ENCODE measurements around the gene CARD19.

Gene CARD19

DNA sequence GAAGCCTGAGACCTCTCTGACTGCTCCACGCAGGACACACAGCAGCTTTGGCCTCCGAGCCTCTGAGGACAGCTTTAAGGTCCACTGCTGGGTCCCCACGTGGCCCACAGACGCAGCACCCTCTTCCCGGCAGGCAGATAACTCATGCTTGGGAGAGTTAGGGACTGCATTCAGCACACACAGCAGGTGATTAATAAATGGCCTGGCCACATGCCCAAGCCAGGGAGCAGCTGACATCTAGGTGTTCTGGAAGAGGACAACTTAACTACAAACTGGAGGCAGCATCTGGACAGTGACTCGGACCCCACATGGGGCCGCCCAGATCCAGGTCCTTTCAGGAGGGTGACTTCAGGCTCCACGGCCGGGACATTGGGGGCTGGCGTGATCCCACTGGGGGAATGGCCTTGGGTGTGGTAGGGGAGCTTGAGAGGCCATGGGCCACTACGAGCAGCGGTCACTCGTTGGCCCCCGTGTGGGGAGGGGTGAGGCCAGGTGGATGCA lies 26.8 kb downstream of the CARD19 start:
- DNase-seq = no peak

DNA sequence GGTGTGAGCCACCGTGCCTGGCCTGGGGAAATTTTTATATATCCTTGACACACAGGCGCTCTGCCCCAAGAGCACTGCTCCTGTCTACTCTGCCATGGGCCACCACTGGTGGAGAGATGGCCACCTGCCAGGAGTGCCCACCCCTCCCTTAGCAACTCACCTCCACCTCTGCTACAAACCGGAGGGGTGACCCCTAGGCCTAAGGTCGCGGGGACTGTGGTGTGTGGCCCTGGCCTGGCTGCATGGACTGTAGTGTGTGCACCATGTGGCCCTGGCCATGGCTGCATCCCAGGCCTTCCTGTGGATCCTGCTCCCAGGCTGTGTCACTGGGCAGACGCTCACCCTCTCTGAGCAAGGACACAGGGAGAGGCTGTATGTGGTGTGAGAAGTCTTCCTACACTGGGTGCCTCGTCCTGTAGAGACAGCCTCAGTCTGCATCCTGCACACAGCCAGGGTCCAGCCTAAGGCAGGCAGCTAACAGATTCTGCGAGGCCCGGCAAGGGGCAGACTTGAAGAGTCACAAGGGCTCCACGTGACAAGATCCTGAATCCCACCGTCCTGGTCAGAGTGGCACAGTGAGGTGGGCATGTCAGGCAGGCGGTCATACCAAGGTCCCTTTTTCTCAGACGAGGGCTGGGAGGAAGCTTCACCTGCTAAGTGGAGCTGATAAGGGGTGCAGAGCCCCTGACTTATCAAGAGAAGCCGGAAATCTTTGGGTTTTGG lies 27.7 kb downstream of the CARD19 start:
- no peak for DNase-seq

- no peak for DNase-seq
These were observed 28.8 kb downstream of the CARD19 start for GRCh38 chr9:93124793-93125192.

- no peak for DNase-seq
These were observed 29.4 kb downstream of the CARD19 start for GRCh38 chr9:93125331-93125894.

DNA sequence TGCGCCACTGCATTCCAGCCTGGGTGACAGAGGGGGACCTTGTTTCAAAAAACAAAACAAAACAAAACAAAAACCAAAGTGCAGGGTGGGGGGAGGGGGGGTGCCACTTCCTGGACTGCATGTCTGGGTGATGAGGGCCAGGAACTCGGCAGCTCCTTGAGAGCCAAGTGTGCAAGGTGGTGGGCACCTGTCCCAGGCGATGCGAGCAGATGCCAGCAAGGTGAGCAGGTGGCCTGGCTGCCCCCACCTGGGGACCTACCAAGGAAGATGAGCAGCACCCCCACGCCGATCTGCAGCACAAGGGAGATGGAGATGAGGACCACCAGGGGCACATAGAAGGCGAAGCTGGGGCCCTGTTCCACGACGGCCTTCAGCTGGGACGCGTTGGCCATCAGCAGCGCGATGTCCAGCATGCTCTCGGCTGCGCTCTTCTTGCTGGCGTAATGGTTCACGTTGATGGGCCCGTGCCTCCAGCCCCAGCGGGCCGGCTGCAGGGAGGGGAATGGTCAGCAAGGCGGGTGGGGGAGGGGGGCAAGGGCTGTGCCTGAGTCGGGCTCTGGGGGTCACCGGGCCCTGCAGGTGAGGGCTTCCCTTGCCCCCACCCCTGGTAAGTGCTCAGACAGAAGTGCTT lies 30.2 kb downstream of the CARD19 start:
- no peak for DNase-seq

GRCh38 chr9:93126825-93127368 lies 30.9 kb downstream of the CARD19 start:
- no peak for DNase-seq

DNA sequence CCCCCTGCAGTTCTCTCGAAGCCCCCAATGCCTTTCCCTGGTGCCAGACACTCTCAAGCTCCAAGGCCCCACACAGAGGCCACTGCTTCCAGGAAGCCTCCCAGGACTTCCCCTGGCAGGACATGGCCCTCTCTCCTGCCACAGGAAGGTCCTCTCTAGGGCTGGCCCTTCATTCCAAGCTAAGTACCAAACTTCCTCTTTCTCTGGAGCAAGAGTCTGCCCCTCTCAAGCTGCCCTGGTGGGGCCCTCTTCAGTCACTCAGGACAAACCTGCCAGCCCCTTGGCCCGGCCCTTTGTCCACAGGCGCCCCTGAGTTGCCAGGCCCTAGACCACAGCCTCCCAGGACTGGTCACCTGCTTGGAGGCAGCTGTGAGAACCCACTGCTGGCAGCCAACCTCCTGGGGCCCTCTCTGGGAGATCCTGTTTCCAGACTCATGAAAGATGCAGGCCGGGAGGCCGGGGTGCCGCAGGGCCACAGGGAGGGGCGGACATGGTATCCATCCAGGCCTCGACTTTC lies 31.4 kb downstream of the CARD19 start:
- no peak for DNase-seq

DNA sequence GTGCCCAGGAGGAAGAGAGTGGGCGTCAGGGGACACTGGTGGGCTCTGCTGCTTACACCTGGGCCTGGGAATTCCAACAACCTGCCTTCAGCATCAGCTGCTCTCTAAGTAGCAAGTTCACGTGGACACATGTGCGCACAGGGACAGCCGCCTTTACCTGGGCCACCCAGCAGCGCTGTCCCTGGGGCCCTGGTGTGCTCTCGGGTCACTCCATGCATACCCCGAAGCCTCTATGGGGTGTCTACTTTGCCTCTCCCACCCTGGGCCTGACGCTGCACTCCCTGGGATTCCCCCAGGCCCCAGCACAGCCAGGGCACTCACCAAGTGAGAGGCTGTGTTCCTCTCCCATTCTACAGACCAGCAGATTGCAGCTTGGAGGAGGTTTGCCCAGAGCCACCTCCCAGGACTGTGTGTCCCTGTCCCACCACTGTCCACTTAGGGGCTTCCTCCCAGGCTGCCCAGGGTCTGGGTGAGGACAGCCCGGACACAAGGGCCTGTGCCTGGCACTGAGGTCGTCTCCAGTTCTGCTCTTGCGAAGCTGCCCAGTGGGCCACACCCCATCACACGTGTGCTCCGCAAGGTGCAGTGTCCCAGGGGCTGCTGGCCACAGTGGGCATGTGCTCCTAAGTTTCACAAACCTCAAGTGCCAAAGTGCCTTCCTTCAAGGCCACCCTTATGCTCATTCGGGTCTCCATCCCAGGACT lies 32.1 kb downstream of the CARD19 start:
- no peak for DNase-seq

- DNase-seq = no peak
These were observed 32.8 kb downstream of the CARD19 start for GRCh38 chr9:93128715-93129224.

GRCh38 chr9:93129286-93129685 lies 33.3 kb downstream of the CARD19 start:
- DNase-seq = no peak

DNA sequence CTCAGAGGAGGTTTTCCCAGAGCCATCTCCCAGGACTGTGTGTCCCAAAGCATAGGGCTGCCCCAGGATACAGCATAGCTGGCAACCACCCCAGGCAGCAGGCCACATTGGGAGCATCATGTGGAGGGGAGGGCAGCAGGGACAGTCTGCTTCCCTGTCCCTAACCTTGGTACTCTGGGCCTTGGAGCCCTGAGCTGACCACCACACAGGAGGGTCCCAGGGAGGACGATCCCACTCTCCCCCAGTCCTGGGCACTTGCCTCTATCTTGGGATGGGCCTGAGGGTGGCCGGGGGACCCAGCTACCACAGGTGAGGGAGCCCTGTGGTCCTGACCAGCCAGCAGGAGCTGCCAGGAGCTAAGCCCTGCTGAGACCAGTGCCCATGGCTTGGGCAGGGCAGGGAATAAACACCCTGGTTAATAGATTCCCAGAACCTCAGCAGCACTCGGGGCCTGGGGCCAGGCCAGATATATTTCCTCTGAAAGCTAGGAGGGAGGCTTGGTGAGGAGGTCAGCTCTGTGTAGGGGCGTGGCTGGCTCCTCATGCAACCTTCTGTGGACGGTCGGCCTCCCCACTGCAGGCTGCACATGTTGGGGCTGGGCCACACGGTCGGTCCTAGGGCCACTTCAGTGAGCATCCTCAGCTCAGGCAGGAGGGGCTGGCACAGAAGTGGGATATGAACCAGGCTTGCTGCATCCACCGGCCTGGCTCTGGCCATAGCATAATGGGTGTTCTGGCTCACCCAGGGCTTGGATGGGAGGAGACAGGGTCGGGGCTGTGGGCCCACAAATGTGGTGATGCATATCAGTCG lies 33.9 kb downstream of the CARD19 start:
- DNase-seq = no peak

DNA sequence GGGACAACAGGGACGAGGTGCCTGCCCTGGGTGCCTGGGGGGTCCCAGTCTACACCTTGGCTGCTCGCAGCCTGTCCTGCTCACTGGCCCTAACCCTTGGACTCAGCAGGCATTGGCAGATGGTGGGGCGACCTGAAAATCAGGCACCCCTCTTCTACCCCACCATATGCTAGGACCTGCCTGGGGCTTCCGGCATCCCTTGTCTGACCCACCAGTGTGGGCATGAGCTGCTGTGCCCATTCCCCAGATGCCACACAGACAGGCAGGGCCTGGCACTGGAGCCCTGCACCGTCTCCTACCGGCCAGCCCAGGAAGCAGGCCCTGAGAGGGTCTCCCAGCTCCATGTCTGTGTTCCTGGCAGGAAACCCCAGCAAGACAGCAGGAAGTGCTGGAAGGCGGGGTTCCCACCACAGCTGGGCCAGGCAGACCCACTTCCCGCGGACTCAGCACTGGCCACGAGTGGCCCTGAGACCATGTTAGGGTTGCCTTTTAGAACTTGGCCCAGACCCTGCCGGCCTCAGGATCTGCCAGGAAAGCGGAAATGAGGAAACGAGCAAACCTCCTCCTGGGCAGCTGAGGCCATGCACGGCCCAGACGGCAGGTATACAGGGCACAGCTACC lies 35.0 kb downstream of the CARD19 start:
- no peak for DNase-seq

DNA sequence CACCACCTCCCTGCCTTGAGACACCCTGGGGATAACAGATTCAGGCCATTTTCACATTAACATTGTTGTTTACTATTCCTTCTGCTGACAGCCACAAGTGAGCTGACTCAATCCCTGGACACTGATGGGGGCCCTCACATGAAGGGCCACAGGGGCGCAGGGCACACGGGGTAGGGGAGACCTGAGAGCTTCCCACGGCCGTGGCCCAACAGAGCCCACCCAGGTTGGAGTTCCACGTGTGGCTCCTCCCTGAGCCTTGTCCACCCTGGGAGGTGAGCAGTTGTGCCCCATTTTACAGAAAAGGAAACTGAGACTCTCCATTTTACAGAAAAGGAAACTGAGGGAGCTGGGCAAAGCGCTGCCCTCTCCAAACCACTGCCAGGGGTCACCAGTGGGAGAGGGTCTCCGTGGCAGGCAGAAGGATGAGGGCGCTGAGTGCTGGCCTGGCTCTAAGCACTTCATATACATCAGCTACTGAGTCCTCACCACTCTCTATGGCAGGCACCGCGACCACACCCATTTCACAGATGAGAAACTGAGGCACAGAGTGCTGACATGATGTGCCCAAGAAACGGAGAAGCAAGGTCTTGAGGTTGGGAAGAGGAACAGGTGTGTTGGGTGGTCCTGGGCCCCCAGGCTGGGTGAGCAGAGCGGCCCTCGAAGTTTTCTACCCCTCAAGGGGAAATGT lies 35.7 kb downstream of the CARD19 start:
- DNase-seq = no peak

- DNase-seq = no peak
These were observed 36.4 kb downstream of the CARD19 start for GRCh38 chr9:93132287-93132927.

GRCh38 chr9:93132946-93133680 lies 37.1 kb downstream of the CARD19 start:
- DNase-seq = no peak

- DNase-seq = no peak
These were observed 37.6 kb downstream of the CARD19 start for GRCh38 chr9:93133681-93134014.

DNA sequence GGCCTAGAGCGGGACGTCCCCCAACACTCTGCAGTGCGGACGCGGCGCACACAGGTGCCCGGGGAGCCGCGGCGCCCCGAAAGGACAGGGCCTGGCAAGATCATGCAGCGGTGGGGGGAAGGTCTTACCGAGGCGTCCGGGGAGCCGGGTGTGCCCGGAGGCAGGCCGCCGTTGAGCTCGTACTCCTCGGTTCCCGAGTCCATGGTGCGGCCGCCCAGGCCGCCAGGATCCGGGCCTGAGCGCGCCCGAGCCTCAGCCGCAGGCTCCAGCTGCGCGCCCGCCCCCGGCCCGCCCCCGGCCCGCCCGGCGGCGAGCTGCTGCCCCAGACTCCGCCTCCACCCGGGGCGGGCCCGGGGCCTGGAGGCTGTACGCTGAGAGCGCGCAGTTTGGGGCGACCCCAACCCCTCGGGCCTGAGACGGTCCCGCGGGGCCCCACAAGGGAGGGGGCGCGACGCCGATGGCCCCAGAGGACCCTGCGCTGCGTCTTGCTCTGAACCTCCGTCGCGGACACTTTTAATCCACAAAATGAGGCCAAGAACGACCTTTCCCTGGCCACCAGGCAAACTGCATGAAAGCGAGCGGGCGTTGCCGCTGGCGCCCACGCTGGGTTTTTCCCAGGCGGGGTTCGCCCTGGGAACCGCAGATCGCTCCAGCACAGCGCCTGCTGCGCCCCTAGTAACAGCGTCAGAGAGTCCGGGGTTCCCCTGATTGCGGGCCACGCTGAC lies 38.2 kb downstream of the CARD19 start, which contains the start of gene NINJ1:
NINJ1 (minus strand) TSS at position 237 of the 725 bp plus-strand sequence; CDS start at position 203, 34 bp downstream.
- DNase-seq = no peak

GRCh38 chr9:93134740-93135444 lies 38.9 kb downstream of the CARD19 start:
- no peak for DNase-seq
